BJ (cell line): ENCODE measurements around the gene ATXN8OS. TPM values are rescaled to one million over a fixed set of nuclear protein-coding genes. Genes with fewer than 3 reads are reported as not detected.

Experiments used
- CTCF ChIA-PET: fragments of 350-600 bp; formaldehyde crosslinking; extraction: SDS; loops from one replicate; lab custom pipeline; 2021; ENCODE audit warnings: antibody characterized with exemption, inconsistent platforms; lab: Yijun Ruan, JAX
- POLR2A ChIA-PET: fragments of 300-600 bp; sonication (Branson Sonifier 250); formaldehyde crosslinking; extraction: SDS; loops from one replicate; lab custom pipeline; 2021; ENCODE audit warnings: antibody characterized with exemption; lab: Charles Lee
- DNase-seq: peaks from one replicate; pipeline ENCODE4 v3.0.0-alpha.2; 2011; ENCODE audit warnings: low read depth
- H3K27me3 ChIP-seq: 2 replicates; pipeline ENCODE4 v1.6.0; 2011; ENCODE audit warnings: low read length; ENCODE audit not compliant: control insufficient read depth, insufficient read depth
- H3K36me3 ChIP-seq: 2 replicates; pipeline ENCODE4 v1.5.1; 2011; ENCODE audit warnings: low read length; ENCODE audit not compliant: control insufficient read depth, insufficient read depth
- H3K4me3 ChIP-seq: 2 replicates; pipeline ENCODE4 v1.5.1; 2011; ENCODE audit warnings: low read depth, mild to moderate bottlenecking, control low read depth, low read length
- CTCF ChIP-seq: IDR thresholded peaks from 2 replicates; pipeline ENCODE4 v1.5.1; 2011; ENCODE audit warnings: low read depth, mild to moderate bottlenecking, control low read depth, inconsistent platforms, low read length, moderate library complexity; ENCODE audit not compliant: insufficient read depth
- polyA minus RNA-seq: library from RNA; depleted of rRNA, polyadenylated mRNA; stranded (reverse); fragments of >200 nt; gene quantifications from 2 replicates; pipeline ENCODE4 v1.2.3, GENCODE V29; 2011; rRNA and poly(A)+ RNA removed
- polyA plus RNA-seq: library from polyadenylated mRNA; depleted of rRNA; stranded (reverse); fragments of >200 nt; gene quantifications from 2 replicates; pipeline ENCODE4 v1.2.3, GENCODE V29; 2011; rRNA removed

Gene ATXN8OS
- not detected in 2 replicates for polyA plus RNA-seq
- polyA minus RNA-seq = not detected in 2 replicates

GRCh38 chr13:70107498-70108281 is at the start of gene ATXN8OS:
TSS of gene ATXN8OS (plus strand) at chr13:70107826.
- Histone ChIP-seq H3K36me3 (no peaks in the 10 kb centered on the region), H3K4me3 (no peak within 1 kb of the TSS), H3K27me3 (no peaks in the 10 kb centered on the region)
- ChIA-PET CTCF (no interaction called here), POLR2A (no interaction called here)
- DNase-seq = no peak
- TF ChIP-seq CTCF = no peak

GRCh38 chr13:70080012-70080411 is 27.6 kb upstream of the ATXN8OS start:
- H3K4me3 ChIP-seq = no peak overlapping the region
- no peaks in the 10 kb centered on the region for H3K36me3 ChIP-seq
- TF ChIP-seq CTCF = no peak
- POLR2A ChIA-PET = no interaction called here
- H3K27me3 ChIP-seq = no peaks in the 10 kb centered on the region
- CTCF ChIA-PET = no interaction called here
- DNase-seq = no peak

GRCh38 chr13:70087247-70087646 is 20.4 kb upstream of the ATXN8OS start:
- TF ChIP-seq CTCF = no peak
- no peak for DNase-seq
- Histone ChIP-seq H3K4me3 (no peak overlapping the region), H3K36me3 (no peaks in the 10 kb centered on the region), H3K27me3 (no peaks in the 10 kb centered on the region)
- ChIA-PET CTCF (no interaction called here), POLR2A (no interaction called here)

GRCh38 chr13:70088926-70089325 is 18.7 kb upstream of the ATXN8OS start:
- CTCF ChIA-PET = no interaction called here
- POLR2A ChIA-PET = no interaction called here

More at GRCh38 chr13:70088926-70089325, 18.7 kb upstream of the ATXN8OS start:
- H3K4me3 ChIP-seq = no peak overlapping the region
- no peaks in the 10 kb centered on the region for H3K27me3 ChIP-seq
- no peaks in the 10 kb centered on the region for H3K36me3 ChIP-seq
- TF ChIP-seq CTCF = no peak
- no peak for DNase-seq
